Tibial artery (tissue), 4 donors: ENCODE results near the gene PXMP4.
"Not testable (repeated sequence)": the region's sequence is repeated elsewhere in the genome, so short reads cannot be mapped to it uniquely, and the experiment has no call there.

Experiments used
- DNase-seq, 2 donors: peaks; one replicate each; pipeline ENCODE4 v3.0.0-alpha.2; 2019
- H3K27ac ChIP-seq, 2 donors: fragments of 200-600 bp; sonication (generic) in 1 of 2; 1 replicate in 1 of 2; 2 replicates in 1 of 2; pipeline ENCODE4 v1.5.1; 2018 to 2019; ENCODE audit warnings: mild to moderate bottlenecking in 1 of 2
- H3K27me3 ChIP-seq, 2 donors: fragments of 200-600 bp; sonication (generic) in 1 of 2; one replicate each; pipeline versions ENCODE4 v1.5.1 to v1.6.0; 2016 to 2019
- H3K36me3 ChIP-seq, 3 donors: fragments of 200-600 bp; sonication (generic) in 2 of 3; one replicate each; pipeline ENCODE4 v1.5.1; 2016 to 2019; ENCODE audit warnings: mild to moderate bottlenecking in 2 of 3
- H3K4me1 ChIP-seq, 4 donors: fragments of 200-600 bp; sonication (generic) in 2 of 4; 1 replicate in 3 of 4; 2 replicates in 1 of 4; pipeline ENCODE4 v1.5.1; 2016 to 2019
- H3K4me3 ChIP-seq, 2 donors: fragments of 200-600 bp; sonication (generic) in 1 of 2; 1 replicate in 1 of 2; 2 replicates in 1 of 2; pipeline ENCODE4 v1.5.1; 2018 to 2019; ENCODE audit warnings: mild to moderate bottlenecking in 2 of 2
- H3K9me3 ChIP-seq, 3 donors: fragments of 200-600 bp; sonication (generic) in 1 of 3; one replicate each; pipeline ENCODE4 v1.5.1; 2016 to 2019
- intact Hi-C: fragments of 100-400 bp; cut with DNase I; formaldehyde crosslinking; loops from one replicate; pipeline ENCODE4 v1.15.0; 2023; ENCODE audit warnings: low total_unique reads
- TF ChIP-seq, protein P1 (sequence below), 2 experiments: fragments of 200-600 bp in 1 of 2; fragments of 450-650 bp in 1 of 2; IDR thresholded peaks; one replicate each; pipeline ENCODE4 v1.5.1; 2017 to 2019; ENCODE audit warnings: antibody characterized with exemption in 2 of 2, mild to moderate bottlenecking in 1 of 2, moderate library complexity in 1 of 2

PXMP4 gene

DNA sequence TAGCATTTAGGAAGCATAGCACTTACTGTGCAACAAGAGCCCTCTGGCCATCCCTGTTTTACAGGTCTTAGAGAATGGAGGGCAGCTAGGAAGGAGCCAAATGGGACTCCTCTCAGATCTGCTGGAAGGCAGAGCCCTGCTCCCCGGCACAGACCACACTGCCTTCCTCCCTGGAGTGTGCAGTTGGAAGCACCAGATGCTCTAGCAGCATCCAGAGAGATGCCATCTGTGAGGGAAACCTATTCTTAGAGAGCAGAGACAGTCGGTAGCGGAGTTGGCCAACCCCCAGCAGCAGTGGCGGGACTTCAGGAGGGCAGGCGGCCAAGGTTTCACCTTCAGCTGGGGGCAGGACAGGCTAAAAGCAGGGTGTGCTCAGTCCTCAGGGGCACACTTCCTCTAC lies 17.2 kb downstream of the PXMP4 start:
- Histone ChIP-seq H3K4me3 (no peak overlapping the region), H3K27ac (no peak overlapping the region), H3K36me3 (peaks cover 7 to 21% (median 20%) of the 10 kb centered on the region in 3 donors), H3K9me3 (no peaks in the 10 kb centered on the region), H3K27me3 (no peaks in the 10 kb centered on the region), H3K4me1 (no peaks in the 10 kb centered on the region)
- TF ChIP-seq, protein P1, sequence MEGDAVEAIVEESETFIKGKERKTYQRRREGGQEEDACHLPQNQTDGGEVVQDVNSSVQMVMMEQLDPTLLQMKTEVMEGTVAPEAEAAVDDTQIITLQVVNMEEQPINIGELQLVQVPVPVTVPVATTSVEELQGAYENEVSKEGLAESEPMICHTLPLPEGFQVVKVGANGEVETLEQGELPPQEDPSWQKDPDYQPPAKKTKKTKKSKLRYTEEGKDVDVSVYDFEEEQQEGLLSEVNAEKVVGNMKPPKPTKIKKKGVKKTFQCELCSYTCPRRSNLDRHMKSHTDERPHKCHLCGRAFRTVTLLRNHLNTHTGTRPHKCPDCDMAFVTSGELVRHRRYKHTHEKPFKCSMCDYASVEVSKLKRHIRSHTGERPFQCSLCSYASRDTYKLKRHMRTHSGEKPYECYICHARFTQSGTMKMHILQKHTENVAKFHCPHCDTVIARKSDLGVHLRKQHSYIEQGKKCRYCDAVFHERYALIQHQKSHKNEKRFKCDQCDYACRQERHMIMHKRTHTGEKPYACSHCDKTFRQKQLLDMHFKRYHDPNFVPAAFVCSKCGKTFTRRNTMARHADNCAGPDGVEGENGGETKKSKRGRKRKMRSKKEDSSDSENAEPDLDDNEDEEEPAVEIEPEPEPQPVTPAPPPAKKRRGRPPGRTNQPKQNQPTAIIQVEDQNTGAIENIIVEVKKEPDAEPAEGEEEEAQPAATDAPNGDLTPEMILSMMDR (IDR thresholded peaks at IDR 0.05): no peak
- intact Hi-C loops: no loop called here
- DNase-seq: no peak

DNA sequence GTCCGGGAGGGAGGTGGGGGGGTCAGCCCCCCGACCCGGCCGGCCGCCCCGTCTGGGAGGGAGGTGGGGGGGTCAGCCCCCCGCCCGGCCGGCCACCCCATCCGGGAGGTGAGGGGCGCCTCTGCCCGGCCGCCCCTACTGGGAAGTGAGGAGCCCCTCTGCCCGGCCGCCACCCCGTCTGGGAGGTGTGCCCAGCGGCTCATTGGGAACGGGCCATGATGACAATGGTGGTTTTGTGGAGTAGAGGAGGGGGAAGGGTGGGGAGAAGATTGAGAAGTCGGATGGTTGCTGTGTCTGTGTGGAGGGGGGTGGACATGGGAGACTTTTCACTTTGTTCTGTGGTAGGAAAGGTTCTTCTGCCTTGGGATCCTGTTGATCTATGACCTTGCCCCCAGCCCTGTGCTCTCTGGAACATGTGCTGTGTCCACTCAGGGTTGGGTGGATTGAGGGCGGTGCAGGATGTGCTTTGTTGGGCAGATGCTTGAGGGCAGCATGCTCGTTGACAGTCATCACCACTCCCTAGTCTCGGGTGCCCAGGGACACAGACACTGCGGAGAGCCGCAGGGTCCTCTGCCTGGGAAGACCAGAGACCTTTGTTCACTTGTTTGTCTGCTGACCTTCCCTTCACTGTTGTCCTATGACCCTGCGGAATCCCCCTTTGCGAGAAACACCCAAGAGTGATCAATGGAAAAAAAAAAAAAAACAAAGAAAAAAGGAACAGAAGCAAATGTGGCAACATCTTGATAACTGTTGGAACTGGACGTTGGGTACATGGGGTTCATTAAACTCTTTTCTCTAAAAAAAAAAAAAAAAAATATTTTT lies 18.3 kb downstream of the PXMP4 start:
- no peaks in the 10 kb centered on the region for H3K27me3 ChIP-seq
- DNase-seq: no peak
- peaks cover 0 to 9% (median 3%) of the 10 kb centered on the region in 4 donors for H3K4me1 ChIP-seq
- intact Hi-C loops: no loop called here
- peaks cover 0 to 11% (median 10%) of the 10 kb centered on the region in 3 donors for H3K36me3 ChIP-seq
- no peak overlapping the region for H3K4me3 ChIP-seq
- TF ChIP-seq, protein P1 (IDR thresholded peaks at IDR 0.05): no peak
- no peaks in the 10 kb centered on the region for H3K9me3 ChIP-seq
- H3K27ac ChIP-seq: no peak overlapping the region

DNA sequence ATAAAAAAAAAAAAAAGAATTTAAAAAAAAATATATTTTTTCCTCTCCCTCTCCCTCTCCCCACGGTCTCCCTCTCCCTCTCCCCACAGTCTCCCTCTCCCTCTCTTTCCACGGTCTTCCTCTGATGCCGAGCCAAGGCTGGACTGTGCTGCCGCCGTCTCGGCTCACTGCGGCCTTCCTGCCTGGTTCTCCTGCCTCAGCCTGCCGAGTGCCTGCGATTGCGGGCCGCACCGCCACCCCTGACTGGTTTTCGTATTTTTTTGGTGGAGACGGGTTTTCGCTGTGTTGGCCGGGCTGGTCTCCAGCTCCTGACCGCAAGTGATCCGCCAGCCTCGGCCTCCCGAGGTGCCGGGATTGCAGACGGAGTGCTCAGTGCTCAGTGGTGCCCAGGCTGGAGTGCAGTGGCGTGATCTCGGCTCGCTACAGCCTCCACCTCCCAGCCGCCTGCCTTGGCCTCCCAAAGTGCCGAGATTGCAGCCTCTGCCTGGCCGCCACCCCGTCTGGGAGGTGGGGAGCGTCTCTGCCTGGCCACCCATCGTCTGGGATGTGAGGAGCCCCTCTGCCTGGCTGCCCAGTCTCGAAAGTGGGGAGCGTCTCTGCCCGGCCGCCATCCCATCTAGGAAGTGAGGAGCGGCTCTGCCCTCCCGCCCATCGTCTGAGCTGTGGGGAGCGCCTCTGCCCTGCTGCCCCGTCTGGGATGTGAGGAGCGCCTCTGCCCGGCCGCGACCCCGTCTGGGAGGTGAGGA lies 19.2 kb downstream of the PXMP4 start:
- DNase-seq, intact Hi-C loops, H3K27ac ChIP-seq: not testable (repeated sequence)

DNA sequence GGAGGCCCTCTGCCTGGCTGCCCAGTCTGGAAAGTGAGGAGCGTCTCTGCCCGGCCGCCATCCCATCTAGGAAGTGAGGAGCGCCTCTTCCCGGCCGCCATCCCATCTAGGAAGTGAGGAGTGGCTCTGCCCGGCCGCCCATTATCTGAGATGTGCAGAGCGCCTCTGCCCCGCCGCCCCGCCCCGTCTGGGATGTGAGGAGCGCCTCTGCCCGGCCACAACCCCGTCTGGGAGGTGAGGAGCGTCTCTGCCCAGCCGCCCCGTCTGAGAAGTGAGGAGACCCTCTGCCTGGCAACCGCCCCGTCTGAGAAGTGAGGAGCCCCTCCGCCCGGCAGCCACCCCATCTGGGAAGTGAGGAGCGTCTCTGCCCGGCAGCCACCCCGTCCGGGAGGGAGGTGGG lies 21.1 kb downstream of the PXMP4 start:
- H3K4me3 ChIP-seq, DNase-seq, H3K27ac ChIP-seq, H3K9me3 ChIP-seq, H3K27me3 ChIP-seq, H3K36me3 ChIP-seq, intact Hi-C loops: not testable (repeated sequence)
- H3K4me1 ChIP-seq: peaks cover 0 to 23% (median 12%) of the 10 kb centered on the region in 4 donors

More for the DNA sequence above, 19.2 kb downstream of the PXMP4 start:
- not testable (repeated sequence) for H3K4me3 ChIP-seq, H3K27me3 ChIP-seq, H3K36me3 ChIP-seq, H3K9me3 ChIP-seq
- H3K4me1 ChIP-seq: peaks cover 0 to 14% (median 4%) of the 10 kb centered on the region in 4 donors

DNA sequence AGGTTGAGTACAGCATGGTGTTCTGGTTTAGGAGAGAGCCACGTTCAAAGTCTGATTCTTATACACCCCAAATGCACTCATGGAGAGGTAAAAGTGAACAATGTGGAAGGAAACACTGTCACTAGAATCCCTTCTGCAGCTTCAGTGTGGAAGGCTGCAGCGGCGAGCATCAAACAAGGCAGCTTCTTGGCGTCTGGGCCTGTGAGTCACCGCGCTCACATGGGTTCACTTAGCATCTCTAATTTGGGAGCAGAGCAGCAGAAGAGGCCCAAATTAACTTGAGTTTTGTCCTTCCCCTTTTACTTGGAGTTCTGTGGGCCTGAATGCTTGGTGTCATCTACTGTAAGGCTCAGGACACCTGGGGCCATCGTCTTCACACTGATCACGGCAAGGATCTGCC lies 23.0 kb downstream of the PXMP4 start:
- peak overlapping the region; percentile 58 to 70 for H3K27ac ChIP-seq
- peaks cover 0 to 26% (median 17%) of the 10 kb centered on the region in 4 donors for H3K4me1 ChIP-seq
- no peaks in the 10 kb centered on the region for H3K36me3 ChIP-seq
- no peaks in the 10 kb centered on the region for H3K27me3 ChIP-seq
- peak; percentile 82 to 86 for DNase-seq
- intact Hi-C loops: no loop called here
- no peaks in the 10 kb centered on the region for H3K9me3 ChIP-seq
- TF ChIP-seq, protein P1 (IDR thresholded peaks at IDR 0.05): no peak
- H3K4me3 ChIP-seq: no peak overlapping the region

DNA sequence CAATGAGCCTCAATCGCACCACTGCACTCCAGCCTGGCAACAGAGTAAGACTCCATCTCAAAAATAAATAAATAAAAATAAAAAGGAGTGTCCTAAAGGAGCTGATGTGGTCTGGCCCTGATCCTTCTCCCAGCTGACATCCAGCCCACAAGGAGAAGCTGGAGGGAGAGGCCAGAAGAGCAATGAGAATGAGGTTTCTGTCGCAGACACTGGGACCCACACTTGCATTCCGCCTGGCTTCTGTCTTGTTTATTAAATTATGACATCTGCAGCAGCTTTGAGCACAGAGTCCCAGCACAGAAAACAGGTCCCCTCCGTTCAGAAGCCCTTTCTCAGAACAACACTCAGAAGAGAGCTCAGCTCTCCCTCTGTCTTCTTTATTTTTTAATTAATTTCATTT lies 23.7 kb downstream of the PXMP4 start:
- Histone ChIP-seq H3K4me3 (no peak overlapping the region), H3K27ac (no peak overlapping the region), H3K36me3 (no peaks in the 10 kb centered on the region), H3K27me3 (no peaks in the 10 kb centered on the region), H3K4me1 (peaks cover 0 to 26% (median 17%) of the 10 kb centered on the region in 4 donors), H3K9me3 (no peaks in the 10 kb centered on the region)
- intact Hi-C loops: no loop called here
- no peak for DNase-seq
- TF ChIP-seq, protein P1 (IDR thresholded peaks at IDR 0.05): no peak
